GM18526 (cell line): ENCODE results near the gene SYT8.

Experiments
- POLR2A ChIP-seq: IDR thresholded peaks from 3 replicates; pipeline ENCODE4 v1.6.1; 2011; ENCODE audit not compliant: insufficient read length; ENCODE audit errors: extremely low read depth

The SYT8 gene

DNA sequence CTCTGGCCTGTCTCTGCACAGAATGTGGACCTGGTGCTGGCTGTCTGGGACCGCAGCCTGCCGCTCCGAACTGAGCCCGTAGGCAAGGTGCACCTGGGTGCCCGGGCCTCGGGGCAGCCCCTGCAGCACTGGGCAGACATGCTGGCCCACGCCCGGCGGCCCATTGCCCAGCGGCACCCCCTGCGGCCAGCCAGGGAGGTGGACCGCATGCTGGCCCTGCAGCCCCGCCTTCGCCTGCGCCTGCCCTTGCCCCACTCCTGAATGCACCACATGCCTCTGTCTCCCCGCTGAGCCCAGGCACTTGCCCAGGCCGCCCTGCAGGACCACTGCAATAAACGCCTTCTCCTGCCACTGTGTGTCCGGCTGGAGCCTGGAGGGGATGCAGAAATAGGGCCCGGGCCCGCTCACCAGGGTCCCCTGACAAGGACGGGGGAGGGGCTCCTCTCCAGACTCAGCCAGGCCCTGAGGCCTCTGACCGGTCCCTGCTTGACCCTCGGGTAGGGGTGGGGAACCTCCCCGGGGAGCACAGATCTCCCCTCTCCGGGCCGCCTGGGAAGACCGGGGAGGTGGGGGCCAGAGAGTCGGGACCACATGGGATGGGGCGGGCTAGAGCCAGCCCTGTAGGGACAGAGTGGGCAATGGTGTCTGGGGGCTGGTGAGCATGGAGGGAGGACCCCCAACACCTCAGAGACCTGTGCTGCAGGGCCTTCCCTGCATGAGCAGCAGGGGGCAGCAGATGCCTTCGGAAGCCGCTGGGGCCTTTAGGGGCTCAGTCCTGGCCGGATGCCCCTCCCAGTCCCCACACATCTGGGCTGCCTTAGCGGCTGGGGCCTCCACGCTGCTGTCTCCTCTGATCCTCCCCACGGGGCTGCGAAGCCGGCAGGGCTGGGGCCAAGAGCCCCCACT lies 2.6 kb downstream of the SYT8 start:
- no peak for TF ChIP-seq POLR2A

- no peak for TF ChIP-seq POLR2A
Observed at GRCh38 chr11:1838077-1838425, 3.3 kb downstream of the SYT8 start.

DNA sequence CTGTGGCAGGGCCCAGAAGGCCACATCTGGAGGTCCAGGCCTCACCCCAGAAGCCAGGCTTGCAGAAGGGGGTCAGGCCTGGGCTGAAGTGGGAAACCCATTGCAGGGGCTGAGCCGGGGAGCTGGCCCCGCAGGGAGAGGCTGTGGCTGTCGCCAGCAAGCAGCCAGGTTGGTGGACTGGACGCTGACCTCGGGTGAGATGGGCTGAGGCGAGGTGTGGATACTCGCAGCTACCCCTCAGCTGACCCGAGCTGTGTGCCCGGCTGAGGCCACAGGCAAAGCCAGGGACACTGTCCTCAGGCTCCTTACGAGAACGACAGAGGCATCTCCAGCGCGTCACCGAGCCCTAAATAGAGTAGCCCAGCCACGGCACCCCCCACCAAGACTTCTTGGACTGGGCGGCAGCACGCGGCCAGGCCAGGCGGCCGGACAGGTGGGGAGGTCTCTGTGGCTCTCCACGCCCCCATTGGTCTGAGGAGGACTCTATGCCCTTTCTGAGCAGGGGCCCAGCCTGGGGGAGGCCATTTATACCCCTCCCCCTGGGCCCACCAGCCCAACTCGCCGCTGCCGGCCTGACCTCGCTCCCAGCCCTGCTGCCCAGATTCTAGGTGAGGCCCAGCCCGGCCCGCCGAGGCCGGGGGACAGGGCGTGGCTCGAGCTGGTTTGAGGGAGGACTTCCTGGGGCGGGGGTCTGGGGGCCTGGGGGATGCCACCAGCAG lies 3.8 kb downstream of the SYT8 start, which contains the start of gene TNNI2:
TSS of gene TNNI2 (plus strand) at position 556 of the 719 bp plus-strand sequence. CDS start 716 bp downstream, outside the sequence.
- no peak for TF ChIP-seq POLR2A

GRCh38 chr11:1839204-1839923 lies 4.6 kb downstream of the SYT8 start:
- no peak for TF ChIP-seq POLR2A

DNA sequence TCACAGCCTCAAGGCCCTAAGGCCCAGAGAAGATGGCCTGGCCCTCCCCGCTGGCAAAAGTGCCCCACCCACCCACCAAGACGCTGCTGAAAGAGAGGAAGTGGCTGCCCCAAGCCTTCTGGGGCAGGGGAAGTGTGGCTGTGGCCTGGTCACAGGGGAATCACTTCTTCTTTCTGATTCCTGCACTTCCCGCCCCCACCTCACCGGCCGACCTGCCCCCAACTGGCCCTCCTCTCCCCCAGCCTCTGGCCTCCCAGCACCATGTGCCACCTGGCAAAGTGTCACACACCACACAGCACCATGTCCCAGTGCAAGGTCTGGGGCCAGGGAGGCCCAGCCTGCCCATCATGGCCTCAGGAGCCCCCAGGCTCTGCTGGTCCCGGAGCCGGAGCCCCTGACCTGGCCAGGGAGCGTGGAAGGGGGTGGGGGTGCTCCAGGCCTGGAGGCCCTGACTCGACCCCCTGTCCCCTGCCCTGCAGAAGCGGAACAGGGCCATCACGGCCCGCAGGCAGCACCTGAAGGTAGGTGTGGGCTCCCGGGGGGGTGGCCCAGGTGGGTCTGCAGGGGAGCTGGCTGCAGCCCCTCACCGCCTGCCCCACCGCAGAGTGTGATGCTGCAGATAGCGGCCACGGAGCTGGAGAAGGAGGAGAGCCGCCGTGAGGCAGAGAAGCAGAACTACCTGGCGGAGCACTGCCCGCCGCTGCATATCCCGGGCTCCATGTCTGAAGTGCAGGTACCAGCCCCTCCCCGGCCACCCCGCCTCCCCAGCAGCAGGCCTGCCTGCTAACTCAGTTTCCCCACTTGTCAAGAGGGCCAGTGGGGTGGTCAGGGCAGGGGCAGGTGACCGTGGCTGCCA lies 5.4 kb downstream of the SYT8 start:
- TF ChIP-seq POLR2A, result no peak

GRCh38 chr11:1840780-1841480 lies 6.1 kb downstream of the SYT8 start:
- no peak for TF ChIP-seq POLR2A

DNA sequence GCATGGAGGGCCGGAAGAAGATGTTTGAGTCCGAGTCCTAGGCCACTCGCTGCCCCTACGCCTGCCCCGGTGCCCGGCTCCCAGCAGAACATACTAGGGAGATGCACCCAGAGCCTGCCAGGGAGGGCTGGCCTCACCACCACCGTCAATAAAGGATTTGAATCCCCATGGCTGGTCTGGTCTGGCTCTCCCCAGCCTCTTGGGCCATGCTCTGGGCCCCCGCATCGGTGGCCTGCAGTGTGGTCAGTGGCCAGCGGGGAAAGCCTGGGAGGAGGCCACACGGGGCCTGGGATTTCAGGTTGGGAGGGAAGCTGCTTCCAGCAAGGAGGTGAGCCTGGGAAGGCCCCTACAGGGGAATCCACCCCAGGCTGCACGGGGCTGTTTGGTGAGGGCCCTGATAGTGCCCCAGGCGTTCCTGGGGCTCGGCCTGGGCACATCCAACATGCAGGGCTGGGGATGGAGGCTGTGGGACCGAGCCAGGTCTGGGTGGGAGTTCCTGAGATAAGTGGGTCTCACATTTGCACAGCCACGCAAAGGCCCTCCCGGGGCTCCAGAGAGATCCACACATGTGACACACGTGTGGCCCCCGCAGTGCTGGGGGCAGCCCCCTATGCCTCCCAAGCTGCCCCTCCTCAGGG lies 6.8 kb downstream of the SYT8 start:
- TF ChIP-seq POLR2A, result no peak

- TF ChIP-seq POLR2A, result no peak
Observed at GRCh38 chr11:1842149-1843097, 7.6 kb downstream of the SYT8 start.

- TF ChIP-seq POLR2A, result no peak
Observed at GRCh38 chr11:1843098-1843473, 8.3 kb downstream of the SYT8 start.

DNA sequence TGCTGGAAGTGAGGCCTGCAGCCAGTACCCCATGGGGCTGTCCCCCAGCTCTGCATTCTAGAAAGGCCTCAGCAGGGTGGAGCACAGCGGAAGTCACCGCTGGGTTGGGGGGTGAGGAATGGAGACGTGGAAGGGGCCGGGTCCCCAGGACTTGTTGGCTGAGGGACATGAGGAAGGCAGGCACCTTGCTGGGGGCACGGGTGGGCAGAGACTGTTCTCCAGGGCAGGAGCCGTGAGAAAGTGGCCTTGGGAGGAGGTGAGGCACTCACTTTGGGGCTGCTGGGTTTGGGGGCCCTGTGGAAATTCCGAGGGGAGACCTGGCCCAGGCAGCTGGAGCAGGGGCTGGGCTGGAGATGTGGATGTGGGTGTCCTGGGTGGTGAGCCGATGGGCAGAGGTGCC lies 9.0 kb downstream of the SYT8 start:
- no peak for TF ChIP-seq POLR2A

DNA sequence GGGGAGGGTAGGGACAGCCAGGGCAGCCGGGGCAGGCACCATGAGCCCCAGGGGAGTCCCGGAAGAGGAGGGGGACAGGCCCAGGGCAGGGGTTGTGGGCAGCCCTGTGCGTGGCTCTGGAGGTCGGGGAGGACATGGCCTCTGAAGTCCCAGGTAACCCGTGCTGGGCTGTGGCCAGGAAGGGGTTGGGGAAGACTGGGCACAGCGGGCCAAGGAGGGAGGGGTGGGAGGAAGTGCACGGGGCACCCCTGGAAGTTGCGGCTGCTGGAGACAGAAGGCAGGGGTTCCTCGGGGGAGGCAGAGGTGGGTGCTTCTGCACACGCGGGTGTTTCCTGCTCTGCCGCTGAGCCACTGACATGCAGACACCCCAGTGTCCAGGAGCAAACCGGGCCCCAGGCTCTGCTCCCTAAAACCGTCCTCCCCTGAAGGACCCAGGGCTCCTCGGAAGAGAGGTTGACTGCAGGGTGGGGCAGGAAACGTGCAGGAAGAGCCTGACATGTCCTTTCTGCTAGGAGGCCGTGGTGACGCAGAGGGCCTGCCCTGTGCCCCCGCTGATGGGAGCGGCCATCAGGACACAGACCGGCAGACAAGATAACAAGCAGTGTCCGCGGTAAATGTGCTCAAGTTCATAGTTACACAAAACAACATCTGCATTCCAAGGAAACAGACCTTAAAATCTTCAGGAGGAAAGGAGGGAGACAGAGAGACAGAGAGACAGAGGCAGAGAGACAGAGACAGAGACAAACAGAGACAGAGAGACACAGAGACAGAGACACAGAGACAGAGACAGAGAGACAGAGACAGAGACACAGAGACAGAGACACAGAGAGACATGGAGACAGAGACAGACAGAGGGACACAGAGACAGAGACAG lies 9.7 kb downstream of the SYT8 start:
- TF ChIP-seq POLR2A, result no peak

DNA sequence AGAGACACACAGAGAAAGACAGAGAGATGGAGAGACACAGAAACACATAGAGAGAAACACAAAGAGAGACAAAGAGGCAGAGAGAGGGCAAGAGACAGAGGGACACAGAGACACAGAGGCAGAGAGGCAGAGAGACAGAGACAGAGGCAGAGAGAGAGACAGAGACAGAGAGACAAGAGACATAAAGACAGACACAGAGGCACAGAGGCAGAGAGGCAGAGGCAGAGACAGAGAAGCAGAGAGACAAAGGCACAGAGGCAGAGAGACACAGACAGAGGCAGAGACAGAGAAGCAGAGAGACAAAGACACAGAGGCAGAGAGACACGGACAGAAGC lies 10.3 kb downstream of the SYT8 start:
- TF ChIP-seq POLR2A, result no peak
